Activated T-helper 9 cell treated with anti-CD3 and anti-CD28 coated beads, Interleukin-2, amount 50 U/mL, for 16 hours (primary cell): ENCODE results near the gene SSH3.

Experiments used
- DNase-seq: peaks from one replicate; pipeline ENCODE4 v3.0.0-alpha.2; 2020; ENCODE audit warnings: low read depth

SSH3 gene

DNA sequence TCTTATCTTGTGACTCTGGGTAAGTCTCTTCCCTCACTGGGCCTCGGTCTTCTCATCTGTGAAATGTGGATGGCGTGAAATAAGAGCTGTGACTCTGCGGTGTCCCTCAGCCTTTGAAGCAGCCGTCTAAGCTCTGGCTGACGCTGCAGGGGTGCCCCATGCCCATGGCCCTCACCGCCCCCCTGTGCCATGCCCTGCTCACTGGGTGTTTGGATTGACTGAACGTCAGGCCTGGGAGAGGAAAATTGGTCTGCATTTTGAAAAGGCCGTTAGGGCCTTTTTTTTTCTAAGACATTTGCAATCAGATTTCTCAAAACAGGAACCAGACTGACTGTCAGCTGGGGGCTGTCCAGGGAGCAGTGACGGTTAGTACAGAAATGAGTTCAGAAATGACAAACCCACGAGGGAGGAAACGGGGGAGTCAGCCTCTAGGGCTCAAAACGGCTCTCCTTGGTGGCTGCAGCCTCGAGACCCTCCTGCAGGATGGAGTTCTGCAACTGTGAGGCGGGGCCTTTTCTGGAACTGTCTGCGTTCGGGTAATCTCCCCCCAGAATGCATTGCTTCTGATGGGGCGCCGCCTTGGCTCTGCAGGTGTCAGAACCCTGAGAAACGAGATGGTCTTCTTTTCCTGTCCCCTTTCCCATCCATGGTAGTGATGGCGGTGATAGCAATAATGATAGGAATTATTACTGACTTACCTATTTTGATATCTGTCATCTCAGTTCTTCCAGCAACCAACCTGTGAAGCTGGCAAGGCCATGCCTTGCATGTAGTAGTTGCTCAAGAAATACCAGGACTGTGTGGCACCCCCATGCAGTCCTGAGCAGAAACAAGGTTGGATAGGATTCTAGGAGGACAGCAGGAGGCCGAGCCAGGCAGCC, 35.0 kb upstream of the SSH3 start:
- no peak for DNase-seq

DNA sequence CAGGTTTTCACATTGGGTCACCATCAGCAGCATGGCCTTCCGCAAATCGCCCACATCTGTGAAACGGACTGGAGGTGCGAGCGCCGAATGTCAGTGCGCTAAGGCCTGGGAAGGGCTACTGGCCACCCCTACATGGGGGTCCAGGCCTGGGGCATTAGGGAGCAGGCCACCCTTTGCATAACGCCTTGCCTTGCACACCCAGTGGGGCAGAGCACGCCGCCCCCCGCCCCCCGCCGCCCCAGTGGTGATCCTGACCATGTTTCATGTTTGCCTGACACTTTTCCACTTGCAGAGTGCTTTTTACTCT, 34.4 kb upstream of the SSH3 start:
- no peak for DNase-seq

- no peak for DNase-seq
Measured at GRCh38 chr11:67269401-67270255, 33.7 kb upstream of the SSH3 start.

DNA sequence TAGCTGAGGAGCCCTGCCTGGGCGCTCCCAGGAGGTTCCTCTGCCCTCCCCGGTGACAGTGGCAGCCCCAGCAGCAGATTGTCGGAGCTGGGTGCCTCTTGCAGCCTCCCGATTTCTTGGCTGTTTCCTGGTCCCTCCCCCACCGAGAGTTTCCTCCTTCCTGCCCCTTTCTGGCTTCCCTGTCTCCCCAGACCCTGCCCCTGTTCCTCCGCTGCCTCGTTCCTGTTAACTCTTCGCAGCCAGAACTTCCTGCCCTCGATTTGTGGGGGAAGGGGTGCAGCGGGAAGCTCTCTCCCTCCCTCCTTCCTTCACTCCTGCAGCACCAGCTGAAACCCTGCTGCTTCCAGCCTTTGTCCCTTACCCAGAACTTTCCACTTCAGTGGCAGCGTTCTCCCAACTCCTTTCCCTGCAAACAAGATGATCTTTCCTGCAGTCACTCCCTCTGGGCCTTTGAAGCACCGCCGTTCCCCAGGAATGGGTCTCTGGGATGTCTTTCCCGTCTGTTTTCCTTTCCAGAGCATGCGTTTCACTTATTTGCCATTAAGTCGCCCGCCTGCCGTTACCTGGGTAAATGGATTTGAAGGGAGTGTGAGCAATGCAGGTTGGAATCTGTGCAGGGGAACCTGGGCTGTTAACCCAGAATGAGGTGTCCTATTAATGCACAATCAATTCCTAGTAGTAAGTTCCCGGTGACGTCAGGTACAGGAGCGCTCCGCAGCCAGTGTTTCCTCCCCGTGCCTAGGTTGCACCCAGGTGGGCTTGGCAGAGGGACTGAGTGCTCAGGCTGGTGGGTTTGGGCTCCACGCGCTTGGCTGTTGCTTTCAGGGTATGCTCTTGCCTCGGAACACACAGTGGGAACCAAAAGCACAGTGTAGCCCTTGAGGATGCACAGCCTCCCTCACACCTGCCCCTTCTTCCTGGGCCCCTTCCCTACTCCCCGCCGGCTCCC, 32.8 kb upstream of the SSH3 start:
- DNase-seq, result no peak

- no peak for DNase-seq
Measured at GRCh38 chr11:67271205-67271540, 32.2 kb upstream of the SSH3 start.

- peak; percentile 53 for DNase-seq
Measured at GRCh38 chr11:67271541-67272284, 31.6 kb upstream of the SSH3 start.

DNA sequence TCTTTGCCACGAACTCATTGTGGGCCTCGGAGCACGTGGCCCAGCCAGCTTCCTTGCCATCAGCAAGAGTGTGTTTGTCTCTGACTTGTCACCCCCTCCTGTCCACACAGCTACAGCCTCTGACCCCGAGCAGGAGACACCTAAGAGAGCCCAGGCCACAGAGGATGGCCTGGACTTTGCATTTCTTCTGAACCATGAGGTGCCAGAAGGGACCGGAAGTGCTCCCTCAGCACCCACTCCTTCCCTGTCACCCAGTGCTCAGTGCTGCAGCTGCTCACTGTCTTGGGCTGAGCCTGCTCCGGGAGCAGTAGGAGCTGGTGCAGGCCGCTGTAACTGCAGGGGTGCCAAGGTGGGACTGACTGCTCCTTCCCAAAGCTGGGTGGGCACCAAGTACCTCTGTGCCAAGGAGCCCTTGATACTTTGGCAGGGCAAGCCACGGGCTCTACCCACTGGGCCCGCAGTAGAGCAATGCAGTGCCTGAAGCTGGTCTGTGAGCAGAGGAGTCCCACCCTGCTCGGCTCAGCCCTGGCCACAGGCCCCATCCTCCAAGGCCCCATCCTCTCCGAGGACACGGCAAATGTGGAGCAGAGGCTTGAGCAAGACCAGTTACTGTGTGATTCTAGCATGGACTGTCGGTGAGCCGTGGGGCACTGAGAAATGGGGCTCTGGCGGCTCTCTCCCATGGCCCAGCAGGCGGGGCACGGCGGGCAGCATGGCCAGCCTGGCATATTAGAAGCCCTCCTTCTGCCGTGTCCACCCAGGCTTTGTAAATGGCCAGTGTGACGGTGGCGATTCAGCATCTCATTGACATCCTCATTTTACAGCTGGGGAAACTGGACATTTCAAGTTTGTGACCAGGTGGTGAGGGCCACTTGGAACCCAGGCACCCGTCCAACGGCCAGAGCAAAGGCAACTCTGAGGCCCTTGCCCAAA, 30.7 kb upstream of the SSH3 start:
- no peak for DNase-seq

DNA sequence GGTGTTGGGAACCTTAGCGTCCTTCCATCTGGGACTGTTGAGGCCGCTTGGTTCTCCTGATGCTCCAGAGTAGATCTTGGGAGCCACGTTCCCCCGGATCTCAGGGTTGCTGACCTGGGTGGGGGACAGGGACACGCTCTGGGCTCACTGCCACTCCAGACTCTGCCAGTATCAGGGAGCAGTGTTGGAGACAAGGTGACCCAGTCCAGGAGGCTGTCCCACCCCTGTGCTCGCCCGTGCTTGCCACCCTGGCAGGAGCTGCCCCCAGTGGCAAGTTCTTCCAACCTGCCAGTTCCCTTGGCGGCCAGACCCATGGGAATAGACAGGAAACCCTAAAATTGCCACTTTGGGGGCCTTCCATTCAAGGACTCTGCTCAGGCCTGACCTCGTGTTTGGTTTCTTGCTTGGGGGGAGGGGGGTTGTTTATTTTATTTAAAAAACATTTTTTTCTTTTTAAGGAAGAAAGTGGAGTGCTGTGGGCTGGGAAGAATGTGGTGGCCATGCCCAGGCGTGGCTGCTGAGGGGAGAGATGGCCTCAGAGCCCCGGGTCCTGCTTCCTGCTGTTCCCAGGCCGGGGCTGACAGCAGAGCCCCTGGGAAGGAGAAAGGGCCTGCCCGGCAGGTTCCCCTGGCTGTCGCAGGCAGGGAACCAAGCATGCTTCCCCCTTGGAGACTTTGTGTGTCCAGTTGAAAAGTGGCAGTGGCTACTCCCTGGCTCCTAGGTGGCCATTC, 29.9 kb upstream of the SSH3 start:
- no peak for DNase-seq

- DNase-seq, result no peak
Measured at GRCh38 chr11:67274768-67275605, 28.3 kb upstream of the SSH3 start.

GRCh38 chr11:67275606-67276409, 27.5 kb upstream of the SSH3 start:
- no peak for DNase-seq

DNA sequence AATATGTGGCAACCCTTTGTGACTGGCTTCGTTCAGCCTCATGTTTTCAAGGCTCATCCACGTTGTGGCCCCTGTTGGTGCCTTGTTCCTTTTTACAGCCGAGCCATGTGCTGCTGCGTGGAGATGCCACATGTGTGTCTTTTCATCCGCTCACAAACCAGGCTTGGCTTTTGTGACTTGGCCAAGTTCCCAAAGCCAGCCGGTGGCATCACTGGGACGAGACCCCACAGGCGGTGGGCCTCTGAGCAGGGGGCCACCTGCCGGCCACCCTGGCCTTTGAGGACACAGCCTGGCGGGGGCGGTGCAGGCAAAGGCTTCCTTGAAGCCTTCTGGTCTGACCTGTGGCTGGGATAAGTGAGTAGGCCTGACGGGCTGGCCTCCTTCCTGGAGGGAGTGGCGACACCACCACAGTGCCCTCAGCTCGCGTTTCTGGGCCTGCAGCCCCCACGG, 26.5 kb upstream of the SSH3 start:
- no peak for DNase-seq

DNA sequence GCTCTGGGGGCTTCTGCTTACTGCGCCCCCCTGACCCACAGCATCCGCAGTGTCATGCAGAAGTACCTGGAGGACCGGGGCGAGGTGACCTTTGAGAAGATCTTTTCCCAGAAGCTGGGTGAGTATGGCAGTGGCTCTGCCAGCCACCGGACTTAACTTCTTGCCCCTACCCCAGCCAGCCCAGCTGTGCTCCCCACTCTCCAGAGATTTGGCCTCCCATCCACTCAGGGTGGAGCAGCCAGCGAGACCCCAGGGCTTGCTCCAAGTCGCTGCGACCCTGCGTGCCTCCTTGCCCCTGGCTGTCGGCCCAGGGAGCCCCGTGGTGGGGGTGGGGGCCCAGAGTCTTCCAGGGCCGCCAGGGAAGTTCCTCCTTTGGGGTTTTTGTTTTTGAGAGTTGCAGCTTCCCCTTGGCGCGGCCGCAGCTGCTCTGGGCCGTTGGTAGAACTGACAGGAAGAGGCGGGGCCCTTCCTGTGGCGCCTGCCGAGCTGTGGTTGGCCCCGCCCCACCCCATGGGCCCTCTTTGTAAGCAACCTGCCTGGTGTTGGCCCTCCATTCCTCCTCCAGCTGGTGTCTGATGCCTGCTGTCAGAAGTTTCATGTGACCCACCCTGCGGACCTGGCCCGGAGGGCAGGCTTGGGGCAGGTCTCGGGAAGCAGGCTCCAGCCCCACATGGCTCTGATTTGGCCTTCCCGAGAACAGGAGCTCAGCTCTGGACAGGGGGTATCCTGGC, 25.9 kb upstream of the SSH3 start:
- DNase-seq, result peak; percentile 85

GRCh38 chr11:67278135-67278938, 25.0 kb upstream of the SSH3 start:
- DNase-seq, result no peak

- no peak for DNase-seq
Measured at GRCh38 chr11:67278939-67279588, 24.3 kb upstream of the SSH3 start.

GRCh38 chr11:67279589-67280340, 23.6 kb upstream of the SSH3 start:
- no peak for DNase-seq
